MM.1S (cell line): ENCODE results near the gene MYOC.

Source experiments
- DNase-seq: peaks from one replicate; pipeline ENCODE4 v3.0.0-alpha.2; 2015
- H2AFZ ChIP-seq: fragments of 300-600 bp; sonication (generic); 2 replicates; pipeline ENCODE4 v1.6.0; 2016; ENCODE audit warnings: antibody characterized with exemption, low read length
- H3F3A ChIP-seq: fragments of 300-600 bp; sonication (generic); 2 replicates; pipeline ENCODE4 v1.6.1; 2016; ENCODE audit warnings: mild to moderate bottlenecking, antibody characterized with exemption, low read length, moderate library complexity, mixed read lengths; ENCODE audit not compliant: insufficient read depth
- H3K27ac ChIP-seq: fragments of 300-600 bp; sonication (generic); 2 replicates; pipeline ENCODE4 v1.5.1; 2016; ENCODE audit warnings: mild to moderate bottlenecking, low read length
- H3K27me3 ChIP-seq: fragments of 300-600 bp; sonication (generic); replicated peaks from 2 replicates; pipeline ENCODE4 v1.6.0; 2016; ENCODE audit warnings: low read length; ENCODE audit not compliant: insufficient read depth
- H3K36me3 ChIP-seq: fragments of 300-600 bp; sonication (generic); replicated peaks from 2 replicates; pipeline ENCODE4 v1.6.1; 2016; ENCODE audit warnings: mild to moderate bottlenecking, low read length, mixed read lengths; ENCODE audit not compliant: insufficient read depth
- H3K4me1 ChIP-seq: fragments of 300-600 bp; sonication (generic); 2 replicates; pipeline ENCODE4 v1.6.1; 2016; ENCODE audit warnings: low read length, mixed read lengths
- H3K4me2 ChIP-seq: fragments of 300-600 bp; sonication (generic); 2 replicates; pipeline ENCODE4 v1.6.0; 2016; ENCODE audit warnings: low read depth, low read length
- H3K4me3 ChIP-seq: fragments of 300-600 bp; sonication (generic); 2 replicates; pipeline ENCODE4 v1.5.1; 2016; ENCODE audit warnings: low read length, mixed read lengths
- H3K79me2 ChIP-seq: fragments of 300-600 bp; sonication (generic); 2 replicates; pipeline ENCODE4 v1.6.1; 2016; ENCODE audit warnings: mixed run types, low read length, mixed read lengths
- H3K9ac ChIP-seq: fragments of 300-600 bp; sonication (generic); 2 replicates; pipeline ENCODE4 v1.6.1; 2016; ENCODE audit warnings: low read length, mixed read lengths
- H3K9me2 ChIP-seq: fragments of 300-600 bp; sonication (generic); replicated peaks from 2 replicates; pipeline ENCODE4 v1.6.1; 2016; ENCODE audit warnings: mild to moderate bottlenecking, low read length, mixed read lengths; ENCODE audit not compliant: insufficient read depth
- H3K9me3 ChIP-seq: fragments of 300-600 bp; sonication (generic); replicated peaks from 2 replicates; pipeline ENCODE4 v1.6.1; 2016; ENCODE audit warnings: mild to moderate bottlenecking, low read length, mixed read lengths; ENCODE audit not compliant: insufficient read depth
- H4K20me1 ChIP-seq: fragments of 300-600 bp; sonication (generic); 2 replicates; pipeline ENCODE4 v1.6.1; 2016; ENCODE audit warnings: mild to moderate bottlenecking, low read length, moderate library complexity, mixed read lengths; ENCODE audit not compliant: insufficient read depth
- CTCF ChIP-seq: fragments of 300-600 bp; sonication (generic); IDR thresholded peaks from 2 replicates; pipeline ENCODE4 v1.5.1; 2016; ENCODE audit warnings: antibody characterized with exemption, low read length, mixed read lengths
- EZH2 ChIP-seq: fragments of 300-600 bp; sonication (generic); optimal IDR thresholded peaks from 2 replicates; pipeline ENCODE3; 2017; ENCODE audit warnings: low read depth, mild to moderate bottlenecking, antibody characterized with exemption, low read length, mixed read lengths
- EZH2phosphoT487 ChIP-seq: fragments of 300-600 bp; sonication (generic); IDR thresholded peaks from 2 replicates; pipeline ENCODE4 v1.6.1; 2018; ENCODE audit warnings: antibody characterized with exemption, low read length

The MYOC gene

GRCh38 chr1:171646249-171646560, 6.3 kb downstream of the MYOC start:
- no peaks in the 10 kb centered on the region for H3K4me1 ChIP-seq
- no peaks in the 10 kb centered on the region for H3K36me3 ChIP-seq
- H3K9me2 ChIP-seq, result no peaks in the 10 kb centered on the region
- H3K9ac ChIP-seq, result no peak overlapping the region
- H3K27me3 ChIP-seq, result no peaks in the 10 kb centered on the region
- H3K4me3 ChIP-seq, result no peak overlapping the region
- no peak for DNase-seq
- no peaks in the 10 kb centered on the region for H3F3A ChIP-seq
- no peak overlapping the region for H3K27ac ChIP-seq
- no peaks in the 10 kb centered on the region for H3K9me3 ChIP-seq
- H2AFZ ChIP-seq, result no peak overlapping the region
- no peaks in the 10 kb centered on the region for H3K79me2 ChIP-seq
- TF ChIP-seq CTCF (no peak), EZH2 (no peak), EZH2phosphoT487 (no peak)
- H4K20me1 ChIP-seq, result no peaks in the 10 kb centered on the region
- no peak overlapping the region for H3K4me2 ChIP-seq

DNA sequence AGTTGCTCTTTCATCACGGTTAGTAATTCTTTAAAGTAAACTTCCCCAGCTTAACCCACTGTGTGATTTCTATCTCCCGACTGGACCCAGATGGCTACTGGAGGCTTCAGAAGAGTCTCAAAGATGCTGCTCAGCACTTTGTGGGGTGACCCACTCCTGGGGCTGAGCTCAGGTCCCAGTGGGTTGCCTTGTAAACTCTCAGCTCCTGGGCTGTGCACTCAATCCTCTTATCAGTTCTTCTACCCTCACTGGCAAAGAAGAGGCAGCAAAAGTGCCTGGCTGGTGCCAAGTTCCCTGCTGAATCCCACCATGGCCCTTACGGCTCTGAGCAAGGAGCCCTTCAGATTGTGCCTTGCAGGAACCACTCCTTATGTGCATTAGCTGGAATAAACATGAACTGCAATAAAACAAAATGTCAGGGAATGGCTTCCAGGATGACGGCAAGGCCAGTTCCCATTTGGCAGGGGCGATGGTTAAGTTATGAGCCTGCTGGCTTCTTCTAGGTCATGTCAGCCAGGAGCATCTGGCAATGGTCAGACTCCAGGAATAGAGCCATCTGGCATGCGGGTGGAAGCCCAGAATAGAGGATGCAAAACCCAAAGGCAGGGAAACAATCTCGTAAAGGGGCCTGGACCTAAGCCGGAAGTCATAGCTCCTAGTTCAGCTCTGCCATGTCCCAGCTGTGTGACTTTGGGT, 6.8 kb downstream of the MYOC start:
- no peaks in the 10 kb centered on the region for H3K9me3 ChIP-seq
- no peaks in the 10 kb centered on the region for H3K36me3 ChIP-seq
- H3K9ac ChIP-seq, result no peak overlapping the region
- H3K27ac ChIP-seq, result no peak overlapping the region
- H3K4me1 ChIP-seq, result no peaks in the 10 kb centered on the region
- no peak for DNase-seq
- no peaks in the 10 kb centered on the region for H3K79me2 ChIP-seq
- peak overlapping the region; percentile 42; the same call in 1 of the 2 replicates for H3K4me2 ChIP-seq
- H3K27me3 ChIP-seq, result no peaks in the 10 kb centered on the region
- TF ChIP-seq EZH2 (no peak), CTCF (no peak), EZH2phosphoT487 (no peak)
- no peaks in the 10 kb centered on the region for H4K20me1 ChIP-seq
- no peak overlapping the region for H3K4me3 ChIP-seq
- no peaks in the 10 kb centered on the region for H3K9me2 ChIP-seq
- H3F3A ChIP-seq, result no peaks in the 10 kb centered on the region
- peak overlapping the region; percentile 69 for H2AFZ ChIP-seq

GRCh38 chr1:171644805-171645483, 7.5 kb downstream of the MYOC start:
- Histone ChIP-seq H3K27ac (no peak overlapping the region), H3K79me2 (no peaks in the 10 kb centered on the region), H3K4me3 (no peak overlapping the region), H3K36me3 (no peaks in the 10 kb centered on the region), H3K9me3 (no peaks in the 10 kb centered on the region), H4K20me1 (no peaks in the 10 kb centered on the region), H3F3A (no peaks in the 10 kb centered on the region), H3K4me1 (no peaks in the 10 kb centered on the region), H3K9ac (no peak overlapping the region), H3K9me2 (no peaks in the 10 kb centered on the region), H3K27me3 (no peaks in the 10 kb centered on the region), H2AFZ (peak overlapping the region; percentile 69), H3K4me2 (peak overlapping the region; percentile 42)
- peak; percentile 91 for DNase-seq
- TF ChIP-seq CTCF (peak; percentile 93), EZH2phosphoT487 (no peak), EZH2 (no peak)
